ENCODE data around the gene ATP9A.

The ATP9A gene

DNA sequence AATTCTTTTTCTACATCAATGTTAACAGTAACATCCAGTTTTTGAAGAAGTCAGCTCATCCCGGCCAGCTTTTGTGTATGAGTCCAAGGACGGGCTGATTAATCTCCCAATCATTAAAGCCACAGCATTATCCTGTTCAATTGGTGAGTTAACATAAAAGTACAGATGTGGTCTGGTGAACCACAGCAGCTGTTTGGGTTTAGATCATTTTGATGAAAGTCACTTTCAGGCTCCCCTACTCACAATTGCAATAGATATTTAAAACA lies 156.6 kb downstream of the ATP9A start:
- H3K4me3 ChIP-seq (ENCODE audit: low read depth, low read length) = no peak overlapping the region
- CTCF ChIA-PET = interaction anchor here (1.3 to 4.3 kb wide), 7 partner anchors 10 to 630 kb away, joined by 3 to 24 read pairs (median 8); no protein-coding TSS in a partner anchor
- TF ChIP-seq, protein P1, sequence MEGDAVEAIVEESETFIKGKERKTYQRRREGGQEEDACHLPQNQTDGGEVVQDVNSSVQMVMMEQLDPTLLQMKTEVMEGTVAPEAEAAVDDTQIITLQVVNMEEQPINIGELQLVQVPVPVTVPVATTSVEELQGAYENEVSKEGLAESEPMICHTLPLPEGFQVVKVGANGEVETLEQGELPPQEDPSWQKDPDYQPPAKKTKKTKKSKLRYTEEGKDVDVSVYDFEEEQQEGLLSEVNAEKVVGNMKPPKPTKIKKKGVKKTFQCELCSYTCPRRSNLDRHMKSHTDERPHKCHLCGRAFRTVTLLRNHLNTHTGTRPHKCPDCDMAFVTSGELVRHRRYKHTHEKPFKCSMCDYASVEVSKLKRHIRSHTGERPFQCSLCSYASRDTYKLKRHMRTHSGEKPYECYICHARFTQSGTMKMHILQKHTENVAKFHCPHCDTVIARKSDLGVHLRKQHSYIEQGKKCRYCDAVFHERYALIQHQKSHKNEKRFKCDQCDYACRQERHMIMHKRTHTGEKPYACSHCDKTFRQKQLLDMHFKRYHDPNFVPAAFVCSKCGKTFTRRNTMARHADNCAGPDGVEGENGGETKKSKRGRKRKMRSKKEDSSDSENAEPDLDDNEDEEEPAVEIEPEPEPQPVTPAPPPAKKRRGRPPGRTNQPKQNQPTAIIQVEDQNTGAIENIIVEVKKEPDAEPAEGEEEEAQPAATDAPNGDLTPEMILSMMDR (IDR thresholded peaks at IDR 0.05; ENCODE audit: insufficient read depth, low read length, missing control alignments) = no peak
- no peak for DNase-seq (ENCODE audit: low read depth, low spot score)
- POLR2A ChIA-PET = interaction anchor here (1.2 kb wide), 1 partner anchor 9 kb away, joined by 3 read pairs; no protein-coding TSS in a partner anchor

DNA sequence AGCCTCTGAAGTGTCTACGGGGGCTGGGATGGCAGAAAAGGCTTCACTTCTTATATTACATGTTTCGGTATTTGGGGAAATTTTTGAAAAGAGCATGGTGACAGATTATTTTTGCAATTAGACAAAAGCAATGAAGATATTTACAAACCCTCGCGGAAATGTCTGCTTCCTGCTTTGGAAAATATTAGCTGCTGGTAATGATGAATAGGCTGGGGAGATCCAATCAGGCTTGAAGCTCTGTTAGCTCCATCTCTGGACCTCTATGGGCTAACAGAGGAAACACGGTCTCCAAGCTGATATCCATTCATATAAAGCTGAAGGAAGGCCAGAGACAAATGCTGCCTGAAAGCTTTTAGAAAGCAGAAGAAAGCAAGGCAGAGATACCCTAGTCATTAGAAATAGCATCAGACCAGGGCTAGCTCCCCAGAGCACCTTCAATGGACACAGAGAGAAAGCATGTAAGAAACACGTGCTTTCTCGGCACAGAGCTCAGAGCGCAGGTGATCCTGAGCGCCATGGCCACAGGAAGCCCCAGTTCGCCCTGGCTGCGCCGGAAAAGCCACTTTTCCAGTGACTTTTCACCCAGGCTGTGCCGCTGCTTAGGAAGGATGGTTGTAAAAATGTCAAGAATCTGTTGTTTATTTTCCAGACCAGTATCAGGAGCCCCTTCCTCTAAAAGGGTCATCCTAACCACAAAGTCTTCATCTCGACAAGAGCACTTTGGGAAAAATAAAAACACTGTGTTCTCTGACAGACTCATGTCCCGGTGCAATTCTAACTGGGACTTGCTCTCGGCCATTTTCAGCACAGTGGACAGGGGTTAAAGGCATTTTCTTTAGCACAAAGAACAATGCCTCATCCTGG lies 157.2 kb downstream of the ATP9A start:
- POLR2A ChIA-PET = interaction anchor here (1.2 kb wide), 1 partner anchor 9 kb away, joined by 3 read pairs; no protein-coding TSS in a partner anchor

DNA sequence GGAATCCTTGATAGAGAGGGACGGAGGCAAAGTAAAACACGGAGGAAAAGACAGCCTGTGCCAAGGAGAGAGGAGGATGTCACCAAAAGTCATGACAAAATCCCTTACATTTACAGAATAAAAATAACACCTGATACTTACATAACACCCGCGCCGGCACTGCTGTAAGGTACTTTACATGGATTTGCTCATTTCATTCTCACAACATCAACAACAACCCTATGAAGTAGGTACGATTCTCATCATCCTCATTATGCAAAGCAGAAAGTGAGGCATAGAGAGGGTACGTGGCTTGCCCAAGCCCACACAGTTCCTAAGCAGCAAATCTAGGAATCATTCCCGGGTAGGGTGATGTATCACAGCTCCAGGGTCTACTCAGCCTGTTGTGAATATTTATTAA lies 158.1 kb downstream of the ATP9A start:
- DNase-seq (ENCODE audit: low read depth, low spot score) = no peak
- CTCF ChIA-PET = interaction anchor here (1.0 to 4.3 kb wide), 6 partner anchors 10 to 623 kb away, joined by 3 to 24 read pairs (median 6); no protein-coding TSS in a partner anchor
- TF ChIP-seq, protein P1 (IDR thresholded peaks at IDR 0.05; ENCODE audit: insufficient read depth, low read length, missing control alignments) = no peak
- POLR2A ChIA-PET = interaction anchor here (1.2 kb wide), 1 partner anchor 10 kb away, joined by 3 read pairs; no protein-coding TSS in a partner anchor
- H3K4me3 ChIP-seq (ENCODE audit: low read depth, low read length) = no peak overlapping the region

More for the DNA sequence above, 157.2 kb downstream of the ATP9A start:
- no peak for DNase-seq (ENCODE audit: low read depth, low spot score)
- TF ChIP-seq, protein P1 (IDR thresholded peaks at IDR 0.05; ENCODE audit: insufficient read depth, low read length, missing control alignments) = no peak
- H3K4me3 ChIP-seq (ENCODE audit: low read depth, low read length) = no peak overlapping the region
- CTCF ChIA-PET = interaction anchor here (1.0 to 4.3 kb wide), 9 partner anchors 9 to 630 kb away, joined by 3 to 24 read pairs (median 5); no protein-coding TSS in a partner anchor

DNA sequence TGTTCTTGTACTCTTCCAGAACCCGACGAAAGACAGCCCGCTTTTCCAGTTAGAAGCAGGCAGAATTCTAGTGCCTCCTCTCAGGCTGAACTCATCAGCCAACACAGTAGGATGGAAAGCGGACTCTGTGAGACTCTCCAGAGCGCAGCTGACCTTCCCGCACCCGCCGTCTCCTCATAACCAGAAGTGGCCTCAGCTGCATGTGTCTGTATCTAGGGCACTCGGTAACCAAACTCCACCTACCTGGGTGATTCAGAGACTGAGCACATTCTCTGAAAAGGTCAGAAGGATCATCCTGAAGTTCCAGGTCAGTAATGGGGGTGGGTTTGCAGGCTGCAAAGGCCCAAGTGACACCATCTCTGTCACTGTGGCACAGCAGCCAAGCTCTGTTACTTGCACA lies 158.9 kb downstream of the ATP9A start:
- POLR2A ChIA-PET = no interaction called here
- DNase-seq (ENCODE audit: low read depth, low spot score) = no peak
- TF ChIP-seq, protein P1 (IDR thresholded peaks at IDR 0.05; ENCODE audit: insufficient read depth, low read length, missing control alignments) = no peak
- H3K4me3 ChIP-seq (ENCODE audit: low read depth, low read length) = no peak overlapping the region
- CTCF ChIA-PET = interaction anchor here (0.7 to 4.3 kb wide), 6 partner anchors 13 to 288 kb away, joined by 3 to 24 read pairs (median 6); no protein-coding TSS in a partner anchor

DNA sequence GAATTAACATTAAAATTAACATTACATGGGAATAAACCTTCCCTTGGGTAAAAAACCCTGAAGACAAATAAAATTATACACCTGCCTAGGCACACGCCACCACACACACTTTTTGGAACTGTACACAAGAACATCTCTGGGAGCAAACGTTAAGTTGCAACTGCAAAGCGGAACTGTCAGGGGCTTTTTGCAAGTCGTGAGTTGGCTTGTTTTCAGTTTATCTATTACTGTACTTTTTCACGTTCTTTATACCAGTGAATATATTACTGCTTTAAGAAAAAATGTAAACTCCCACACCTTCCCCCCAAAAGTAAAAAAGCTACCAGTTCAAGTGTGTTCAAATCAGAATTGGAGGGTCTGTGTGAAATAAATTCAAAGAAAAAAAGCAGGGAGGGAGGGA lies 160.1 kb downstream of the ATP9A start:
- ChIA-PET POLR2A (no interaction called here), CTCF (interaction anchor here (0.5 to 2.8 kb wide), 7 partner anchors 11 to 627 kb away, joined by 3 to 12 read pairs (median 4); no protein-coding TSS in a partner anchor)
- no peak for DNase-seq (ENCODE audit: low read depth, low spot score)
- TF ChIP-seq, protein P1 (IDR thresholded peaks at IDR 0.05; ENCODE audit: insufficient read depth, low read length, missing control alignments) = no peak
- no peak overlapping the region for H3K4me3 ChIP-seq (ENCODE audit: low read depth, low read length)

DNA sequence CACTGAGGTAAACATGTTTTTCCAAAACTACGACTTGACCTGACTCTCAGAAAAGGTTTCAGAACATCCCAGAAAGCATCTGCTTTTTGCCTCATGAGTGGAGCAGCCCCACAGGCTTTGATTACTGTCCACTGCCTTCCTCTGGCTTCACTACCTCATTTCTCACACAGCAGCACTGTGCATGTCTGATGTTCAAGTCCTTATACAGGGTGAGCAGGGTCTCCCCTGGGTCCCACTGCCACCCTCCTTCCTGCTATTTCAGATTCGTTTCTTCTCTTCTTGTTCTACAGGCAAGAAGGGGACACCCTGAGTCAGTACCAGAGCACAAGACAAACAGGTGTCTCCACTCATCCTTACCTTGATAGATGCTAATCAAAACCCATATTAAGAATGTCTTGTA lies 161.0 kb downstream of the ATP9A start:
- DNase-seq (ENCODE audit: low read depth, low spot score) = no peak
- ChIA-PET CTCF (interaction anchor here (1.6 to 2.8 kb wide), 2 partner anchors 10 to 235 kb away, joined by 4 to 12 read pairs; no protein-coding TSS in a partner anchor), POLR2A (no interaction called here)
- TF ChIP-seq, protein P1 (IDR thresholded peaks at IDR 0.05; ENCODE audit: insufficient read depth, low read length, missing control alignments) = no peak
- H3K4me3 ChIP-seq (ENCODE audit: low read depth, low read length) = no peak overlapping the region

Data from AG04449 (cell line).